ENCODE measurements around the gene NCOA1.

NCOA1 gene
- total RNA-seq: 107 to 167 (median 113) reads per million in 3 donors

DNA sequence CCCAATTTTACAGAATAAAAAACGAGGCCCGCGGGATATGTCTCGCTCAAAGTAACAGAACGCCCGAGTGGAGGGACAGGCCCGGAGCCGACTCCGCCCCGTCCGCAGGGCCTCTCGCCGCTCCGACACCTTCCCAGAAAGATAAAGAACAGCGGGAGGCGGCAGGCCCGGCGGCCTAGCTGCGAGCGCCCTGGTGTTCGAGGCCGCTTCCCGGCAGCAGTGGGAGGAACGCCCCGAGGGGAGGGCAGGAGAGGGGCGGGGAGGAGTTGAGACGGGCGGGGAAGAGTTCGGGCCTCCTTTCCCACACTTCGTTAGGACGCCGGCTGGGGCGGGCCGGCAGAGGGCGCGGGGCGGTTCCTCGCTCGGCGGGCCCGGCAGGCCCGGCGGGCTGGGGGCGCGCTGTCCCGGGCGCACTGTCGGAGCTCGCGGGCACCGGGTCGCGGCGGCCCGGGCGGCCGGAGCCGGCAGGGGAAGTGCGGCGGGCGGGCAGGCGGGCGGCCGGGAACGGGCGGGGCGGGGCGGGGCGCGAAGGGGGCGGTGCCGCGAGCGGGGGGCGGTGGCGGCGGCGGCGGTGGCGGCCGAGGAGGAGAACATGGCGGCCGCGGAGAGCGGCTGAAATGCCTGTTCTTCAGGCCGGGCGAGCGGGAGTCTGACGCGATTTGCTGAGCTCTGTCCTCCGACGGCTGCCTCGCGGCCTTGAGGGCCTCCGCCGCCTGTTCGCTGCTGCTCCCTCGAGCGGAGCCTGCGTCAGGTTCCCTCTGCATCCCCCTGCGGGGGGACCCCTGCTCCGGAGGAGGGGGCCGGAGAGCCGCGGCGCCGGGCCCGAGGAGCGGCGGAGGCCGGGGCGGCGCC lies at the start of gene NCOA1:
Gene NCOA1, plus strand, starts transcription at position 565 of the 852 bp plus-strand sequence. CDS start 167,424 bp downstream, outside the sequence.
- Histone ChIP-seq H3K27me3 (replicated peaks; ENCODE audit: control insufficient read depth, insufficient read depth, low read length, poor library complexity, severe bottlenecking) (no peaks in the 10 kb centered on the region), H3K4me3 (ENCODE audit: insufficient read depth, low read depth, low read length, poor library complexity, severe bottlenecking) (peak within 1 kb of the TSS; percentile 72), H3K4me1 (ENCODE audit: control insufficient read depth, insufficient read depth, low read length, poor library complexity, severe bottlenecking) (peaks cover 20% of the 10 kb centered on the region), H3K27ac (ENCODE audit: insufficient read depth, low read length, poor library complexity, severe bottlenecking) (peak within 1 kb of the TSS; percentile 76), H3K9me3 (ENCODE audit: control insufficient read depth, low read length) (no peaks in the 10 kb centered on the region), H3K36me3 (ENCODE audit: control insufficient read depth, insufficient read depth, low read length) (no peaks in the 10 kb centered on the region)
- DNase-seq: peak; percentile 77 to 85 (median 84)

DNA sequence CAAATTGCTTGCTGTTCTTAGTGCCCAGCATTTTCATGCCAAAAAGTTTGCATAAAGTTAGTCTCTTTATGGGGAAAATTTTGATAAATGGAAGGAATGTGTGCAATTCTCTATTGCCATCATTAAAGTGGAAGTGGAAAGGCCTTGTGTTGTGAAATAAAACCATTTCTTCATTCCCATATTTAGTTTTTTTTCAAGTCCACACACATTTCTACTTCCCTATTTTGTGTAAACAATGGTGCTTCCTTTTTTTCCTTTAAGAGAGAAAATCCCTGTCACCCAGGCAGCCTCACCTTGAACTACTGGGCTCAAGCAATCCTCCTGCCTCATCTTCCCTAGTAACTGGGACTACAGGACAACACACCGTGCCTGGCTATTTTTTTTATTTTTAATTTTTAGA lies 42.3 kb upstream of the NCOA1 start:
- no peak for DNase-seq
- Histone ChIP-seq H3K27me3 (replicated peaks; ENCODE audit: control insufficient read depth, insufficient read depth, low read length, poor library complexity, severe bottlenecking) (no peaks in the 10 kb centered on the region), H3K4me3 (ENCODE audit: insufficient read depth, low read depth, low read length, poor library complexity, severe bottlenecking) (no peak overlapping the region), H3K4me1 (ENCODE audit: control insufficient read depth, insufficient read depth, low read length, poor library complexity, severe bottlenecking) (no peaks in the 10 kb centered on the region), H3K9me3 (ENCODE audit: control insufficient read depth, low read length) (no peaks in the 10 kb centered on the region), H3K27ac (ENCODE audit: insufficient read depth, low read length, poor library complexity, severe bottlenecking) (no peak overlapping the region), H3K36me3 (ENCODE audit: control insufficient read depth, insufficient read depth, low read length) (no peaks in the 10 kb centered on the region)

DNA sequence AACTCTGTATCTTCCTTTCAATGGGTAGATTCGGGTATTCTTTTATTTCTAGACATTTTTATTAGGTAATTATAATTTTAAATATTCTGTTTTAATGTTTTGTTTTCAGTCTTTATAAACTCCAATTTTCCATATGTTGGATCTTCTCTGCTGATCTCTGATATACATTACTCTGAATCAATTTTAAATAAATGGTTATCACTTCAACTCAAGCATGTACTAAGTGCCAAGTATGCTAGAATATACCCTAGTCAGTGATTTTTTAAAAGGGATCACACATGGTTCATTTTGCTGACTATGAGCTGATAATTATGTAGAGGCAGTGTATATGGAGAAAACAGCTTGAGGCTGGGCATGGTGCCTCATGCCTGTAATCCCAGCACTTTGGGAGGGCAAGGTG lies 41.7 kb upstream of the NCOA1 start:
- no peak for DNase-seq
- Histone ChIP-seq H3K36me3 (ENCODE audit: control insufficient read depth, insufficient read depth, low read length) (no peaks in the 10 kb centered on the region), H3K27me3 (replicated peaks; ENCODE audit: control insufficient read depth, insufficient read depth, low read length, poor library complexity, severe bottlenecking) (no peaks in the 10 kb centered on the region), H3K4me1 (ENCODE audit: control insufficient read depth, insufficient read depth, low read length, poor library complexity, severe bottlenecking) (no peaks in the 10 kb centered on the region), H3K4me3 (ENCODE audit: insufficient read depth, low read depth, low read length, poor library complexity, severe bottlenecking) (no peak overlapping the region), H3K9me3 (ENCODE audit: control insufficient read depth, low read length) (no peaks in the 10 kb centered on the region), H3K27ac (ENCODE audit: insufficient read depth, low read length, poor library complexity, severe bottlenecking) (no peak overlapping the region)

- H3K27me3 ChIP-seq (replicated peaks; ENCODE audit: control insufficient read depth, insufficient read depth, low read length, poor library complexity, severe bottlenecking): no peaks in the 10 kb centered on the region
- H3K4me3 ChIP-seq (ENCODE audit: insufficient read depth, low read depth, low read length, poor library complexity, severe bottlenecking): no peak overlapping the region
- no peaks in the 10 kb centered on the region for H3K36me3 ChIP-seq (ENCODE audit: control insufficient read depth, insufficient read depth, low read length)
- H3K9me3 ChIP-seq (ENCODE audit: control insufficient read depth, low read length): no peaks in the 10 kb centered on the region
- no peaks in the 10 kb centered on the region for H3K4me1 ChIP-seq (ENCODE audit: control insufficient read depth, insufficient read depth, low read length, poor library complexity, severe bottlenecking)
- H3K27ac ChIP-seq (ENCODE audit: insufficient read depth, low read length, poor library complexity, severe bottlenecking): no peak overlapping the region
- no peak for DNase-seq
Observed at GRCh38 chr2:24451805-24452501, 39.1 kb upstream of the NCOA1 start.

DNA sequence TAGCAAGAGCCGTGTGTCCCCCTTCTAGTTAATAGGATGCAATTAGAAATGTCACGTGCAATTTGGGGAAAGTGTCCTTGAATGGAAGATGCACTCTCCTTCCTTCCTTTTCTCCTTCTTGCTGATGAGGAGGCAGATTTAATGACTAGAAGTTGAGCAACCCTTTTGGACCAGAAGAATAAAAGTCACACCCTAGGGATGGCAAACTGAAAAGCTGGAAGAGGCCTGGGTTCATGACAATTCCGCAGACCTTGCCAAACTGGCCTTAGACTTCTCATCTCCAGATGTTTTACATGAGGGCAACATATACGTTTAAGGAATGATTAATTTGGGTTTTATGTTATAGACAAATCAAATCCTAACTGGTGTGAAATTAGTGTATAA lies 38.6 kb upstream of the NCOA1 start:
- no peaks in the 10 kb centered on the region for H3K9me3 ChIP-seq (ENCODE audit: control insufficient read depth, low read length)
- H3K4me1 ChIP-seq (ENCODE audit: control insufficient read depth, insufficient read depth, low read length, poor library complexity, severe bottlenecking): no peaks in the 10 kb centered on the region
- H3K27ac ChIP-seq (ENCODE audit: insufficient read depth, low read length, poor library complexity, severe bottlenecking): no peak overlapping the region
- no peaks in the 10 kb centered on the region for H3K36me3 ChIP-seq (ENCODE audit: control insufficient read depth, insufficient read depth, low read length)
- H3K4me3 ChIP-seq (ENCODE audit: insufficient read depth, low read depth, low read length, poor library complexity, severe bottlenecking): no peak overlapping the region
- DNase-seq: no peak
- no peaks in the 10 kb centered on the region for H3K27me3 ChIP-seq (replicated peaks; ENCODE audit: control insufficient read depth, insufficient read depth, low read length, poor library complexity, severe bottlenecking)

DNA sequence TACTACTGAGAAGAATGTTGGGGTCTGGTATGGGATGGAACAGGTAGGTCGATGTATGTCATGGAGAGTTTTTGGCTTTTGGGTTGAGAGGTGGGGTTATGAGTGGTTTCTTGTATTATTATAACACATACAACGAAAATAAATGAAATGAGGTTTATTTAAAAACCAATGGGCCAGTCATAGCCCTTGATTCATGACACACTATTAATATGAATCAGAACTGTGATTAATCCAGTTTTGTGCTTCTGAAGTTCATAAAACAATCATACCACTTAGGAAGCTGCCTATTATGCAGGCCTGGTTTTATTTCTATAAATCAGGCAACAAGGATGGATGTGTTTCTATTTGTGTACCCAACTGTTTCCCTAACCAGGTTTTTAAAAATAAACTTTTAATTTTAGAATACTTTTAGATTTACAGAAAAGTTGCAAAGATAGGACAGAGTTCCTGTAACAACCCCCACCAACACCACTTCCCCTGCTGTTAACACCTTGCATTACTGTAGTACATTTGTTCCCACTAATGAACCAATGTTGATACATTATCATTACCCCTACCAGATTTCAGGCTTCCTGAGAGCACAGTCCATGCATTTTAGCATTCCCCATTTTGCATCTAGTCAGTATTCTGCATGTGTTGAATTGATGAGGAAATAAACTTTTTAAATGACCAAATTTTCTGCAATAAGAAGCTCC lies 37.5 kb upstream of the NCOA1 start:
- Histone ChIP-seq H3K4me3 (ENCODE audit: insufficient read depth, low read depth, low read length, poor library complexity, severe bottlenecking) (no peak overlapping the region), H3K36me3 (ENCODE audit: control insufficient read depth, insufficient read depth, low read length) (no peaks in the 10 kb centered on the region), H3K9me3 (ENCODE audit: control insufficient read depth, low read length) (no peaks in the 10 kb centered on the region), H3K4me1 (ENCODE audit: control insufficient read depth, insufficient read depth, low read length, poor library complexity, severe bottlenecking) (no peaks in the 10 kb centered on the region), H3K27me3 (replicated peaks; ENCODE audit: control insufficient read depth, insufficient read depth, low read length, poor library complexity, severe bottlenecking) (no peaks in the 10 kb centered on the region), H3K27ac (ENCODE audit: insufficient read depth, low read length, poor library complexity, severe bottlenecking) (no peak overlapping the region)
- DNase-seq: no peak

- no peak overlapping the region for H3K4me3 ChIP-seq (ENCODE audit: insufficient read depth, low read depth, low read length, poor library complexity, severe bottlenecking)
- no peaks in the 10 kb centered on the region for H3K36me3 ChIP-seq (ENCODE audit: control insufficient read depth, insufficient read depth, low read length)
- no peaks in the 10 kb centered on the region for H3K9me3 ChIP-seq (ENCODE audit: control insufficient read depth, low read length)
- H3K4me1 ChIP-seq (ENCODE audit: control insufficient read depth, insufficient read depth, low read length, poor library complexity, severe bottlenecking): no peaks in the 10 kb centered on the region
- no peaks in the 10 kb centered on the region for H3K27me3 ChIP-seq (replicated peaks; ENCODE audit: control insufficient read depth, insufficient read depth, low read length, poor library complexity, severe bottlenecking)
- DNase-seq: no peak
- H3K27ac ChIP-seq (ENCODE audit: insufficient read depth, low read length, poor library complexity, severe bottlenecking): no peak overlapping the region
Observed at GRCh38 chr2:24454294-24454693, 36.8 kb upstream of the NCOA1 start.

GRCh38 chr2:24456599-24457556 lies 34.2 kb upstream of the NCOA1 start:
- Histone ChIP-seq H3K4me1 (ENCODE audit: control insufficient read depth, insufficient read depth, low read length, poor library complexity, severe bottlenecking) (no peaks in the 10 kb centered on the region), H3K36me3 (ENCODE audit: control insufficient read depth, insufficient read depth, low read length) (no peaks in the 10 kb centered on the region), H3K27me3 (replicated peaks; ENCODE audit: control insufficient read depth, insufficient read depth, low read length, poor library complexity, severe bottlenecking) (no peaks in the 10 kb centered on the region), H3K9me3 (ENCODE audit: control insufficient read depth, low read length) (no peaks in the 10 kb centered on the region), H3K27ac (ENCODE audit: insufficient read depth, low read length, poor library complexity, severe bottlenecking) (no peak overlapping the region), H3K4me3 (ENCODE audit: insufficient read depth, low read depth, low read length, poor library complexity, severe bottlenecking) (no peak overlapping the region)
- no peak for DNase-seq

DNA sequence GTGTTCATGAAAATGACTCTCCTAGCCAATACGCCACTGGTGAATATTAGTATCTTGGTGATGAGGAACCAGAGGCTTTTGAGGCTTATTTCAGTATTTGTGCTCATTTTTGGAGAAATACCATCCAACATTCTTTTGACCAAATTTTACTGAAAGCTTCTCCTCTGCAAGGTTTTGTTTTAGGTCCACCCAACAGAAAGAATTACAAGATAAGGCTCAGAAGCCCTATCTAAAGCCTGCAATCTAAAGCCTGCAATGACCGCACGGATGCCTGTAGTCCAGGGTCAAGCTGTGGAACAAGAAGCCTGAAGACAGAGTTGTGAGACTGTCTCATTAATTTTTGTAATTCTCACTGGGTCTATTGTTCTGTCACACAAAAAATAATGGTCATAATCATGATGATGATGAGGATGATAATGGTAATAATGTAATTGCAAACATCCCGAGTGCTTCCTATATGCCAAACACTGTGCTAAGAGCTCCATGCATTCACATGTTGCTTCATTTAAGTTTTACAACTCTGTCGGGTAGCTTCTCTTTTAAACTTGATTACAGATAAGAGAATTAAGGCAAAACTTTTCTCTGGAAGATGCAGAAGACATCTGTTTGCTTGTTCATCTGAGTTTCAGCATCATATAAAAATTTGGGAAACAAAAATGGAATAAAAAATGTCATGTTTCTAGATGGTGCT lies 33.2 kb upstream of the NCOA1 start:
- H3K36me3 ChIP-seq (ENCODE audit: control insufficient read depth, insufficient read depth, low read length): no peaks in the 10 kb centered on the region
- no peaks in the 10 kb centered on the region for H3K4me1 ChIP-seq (ENCODE audit: control insufficient read depth, insufficient read depth, low read length, poor library complexity, severe bottlenecking)
- H3K27ac ChIP-seq (ENCODE audit: insufficient read depth, low read length, poor library complexity, severe bottlenecking): no peak overlapping the region
- H3K4me3 ChIP-seq (ENCODE audit: insufficient read depth, low read depth, low read length, poor library complexity, severe bottlenecking): no peak overlapping the region
- DNase-seq: no peak
- no peaks in the 10 kb centered on the region for H3K27me3 ChIP-seq (replicated peaks; ENCODE audit: control insufficient read depth, insufficient read depth, low read length, poor library complexity, severe bottlenecking)
- H3K9me3 ChIP-seq (ENCODE audit: control insufficient read depth, low read length): no peaks in the 10 kb centered on the region

Measured in effector memory CD4-positive, alpha-beta T cell (primary cell).